K562 (cell line): ENCODE results near the gene TTC33. TPM values are rescaled to one million over a fixed set of nuclear protein-coding genes. Genes with fewer than 3 reads are reported as not detected.

ENCODE experiments used
- ARNT ChIP-seq, 2 experiments: fragments of 450-650 bp; IDR thresholded peaks; 2 replicates each; pipeline ENCODE4 v1.6.1; 2016; ENCODE audit warnings: mild to moderate bottlenecking in 1 of 2
- DACH1 ChIP-seq: fragments of 450-650 bp; IDR thresholded peaks from 2 replicates; pipeline ENCODE4 v1.6.1; 2018; ENCODE audit not compliant: partially characterized antibody
- E2F6 ChIP-seq, 2 experiments: IDR thresholded peaks; 2 replicates each; pipeline ENCODE4 v1.6.1; 2011; ENCODE audit warnings: borderline replicate concordance in 1 of 2, control low read depth in 1 of 2, low read depth in 1 of 2, low read length in 1 of 2, mild to moderate bottlenecking in 1 of 2, mixed read lengths in 1 of 2, moderate library complexity in 1 of 2; ENCODE audit not compliant: insufficient read depth in 1 of 2, insufficient read length in 1 of 2, poor library complexity in 1 of 2, severe bottlenecking in 1 of 2; ENCODE audit errors: extremely low read depth in 1 of 2
- FOXK2 ChIP-seq, 2 experiments: fragments of 450-650 bp; IDR thresholded peaks in 1 of 2; conservative IDR thresholded peaks in 1 of 2; 2 replicates each; pipeline ENCODE4 v1.6.1; 2016; ENCODE audit warnings: low read depth in 2 of 2, mild to moderate bottlenecking in 1 of 2
- MTA2 ChIP-seq: fragments of 450-650 bp; IDR thresholded peaks from 2 replicates; pipeline ENCODE4 v1.6.1; 2016; ENCODE audit warnings: low read depth
- NBN ChIP-seq: fragments of 450-650 bp; IDR thresholded peaks from 2 replicates; pipeline ENCODE4 v1.6.1; 2016; ENCODE audit warnings: low read depth, mild to moderate bottlenecking
- NFXL1 ChIP-seq: fragments of 450-650 bp; formaldehyde crosslinking; IDR thresholded peaks from 2 replicates; pipeline ENCODE4 v1.4.0; 2021; ENCODE audit warnings: mild to moderate bottlenecking
- PHB ChIP-seq: fragments of 250-450 bp; sonication (Bioruptor Pico); IDR thresholded peaks from 2 replicates; pipeline ENCODE4 v1.5.0; 2021
- SMAD3 ChIP-seq: fragments of 450-650 bp; formaldehyde crosslinking; conservative IDR thresholded peaks from 2 replicates; pipeline ENCODE4 v1.4.0; 2020; ENCODE audit warnings: mild to moderate bottlenecking
- SMARCA5 ChIP-seq: fragments of 450-650 bp; IDR thresholded peaks from 2 replicates; pipeline ENCODE4 v1.6.1; 2016
- SOX6 ChIP-seq: fragments of 450-650 bp; IDR thresholded peaks from 2 replicates; pipeline ENCODE4 v1.6.1; 2014; ENCODE audit warnings: mild to moderate bottlenecking
- SRSF9 ChIP-seq: fragments of 200-400 bp; formaldehyde crosslinking; IDR thresholded peaks from 2 replicates; pipeline ENCODE4 v1.6.1; 2017; ENCODE audit warnings: low read depth, low read length, borderline replicate concordance
- TEAD1 ChIP-seq, 2 experiments: fragments of 450-650 bp in 1 of 2; sonication (generic) in 1 of 2; formaldehyde crosslinking; IDR thresholded peaks; 2 replicates each; pipeline versions ENCODE4 v1.4.0 to v1.8.0; 2020 to 2022; ENCODE audit warnings: mild to moderate bottlenecking in 2 of 2, missing genetic modification reagents in 1 of 2
- ZNF165 ChIP-seq: fragments of 250-450 bp; sonication (Bioruptor Pico); IDR thresholded peaks from 2 replicates; pipeline ENCODE4 v1.4.0; 2020; ENCODE audit warnings: borderline replicate concordance
- ZNF444 ChIP-seq: fragments of 250-450 bp; sonication (Bioruptor Pico); IDR thresholded peaks from 2 replicates; pipeline ENCODE4 v1.4.0; 2020; ENCODE audit warnings: mild to moderate bottlenecking, moderate library complexity
- ZNF707 ChIP-seq: fragments of 250-450 bp; sonication (Bioruptor Pico); conservative IDR thresholded peaks from 2 replicates; pipeline ENCODE4 v1.8.0; 2022; ENCODE audit warnings: inconsistent platforms, mild to moderate bottlenecking, moderate library complexity
- ZNF830 ChIP-seq: fragments of 250-450 bp; sonication (Bioruptor Pico); IDR thresholded peaks from 2 replicates; pipeline ENCODE4 v1.5.0; 2021; ENCODE audit warnings: mild to moderate bottlenecking
- polyA plus RNA-seq, 8 experiments: library from polyadenylated mRNA; depleted of rRNA in 4 of 8; stranded (reverse) in 5 of 8; unstranded in 3 of 8; fragments of >200 nt; fragmentation: Nextera tagmentation in 2 of 8; fragmentation: Illumina TruSeq in 1 of 8; extraction: Ambion mirVana in 2 of 8; extraction: Trizol in 1 of 8; gene quantifications; 2 replicates each; pipeline versions ENCODE4 v1.2.1 to v1.2.3, GENCODE V29; 2011 to 2014; ENCODE audit warnings: inconsistent platforms in 1 of 8, missing spikeins in 1 of 8
- total RNA-seq, 7 experiments: library from RNA; depleted of rRNA in 6 of 7; stranded (reverse); fragments of >200 nt in 6 of 7; fragmentation: Illumina TruSeq in 2 of 7; extraction: Trizol in 2 of 7; gene quantifications; 2 replicates each; pipeline versions ENCODE4 v1.2.1 to v1.2.3, GENCODE V29; 2011 to 2021; ENCODE audit warnings: low replicate concordance in 1 of 7
- TF ChIP-seq, protein P1 (sequence below): fragments of 150-350 bp; conservative IDR thresholded peaks from 2 replicates; pipeline ENCODE4 v1.6.1; 2014; ENCODE audit warnings: low read length
- TF ChIP-seq, protein P2 (sequence below): fragments of 250-450 bp; sonication (Bioruptor Pico); IDR thresholded peaks from 2 replicates; pipeline ENCODE4 v1.4.0; 2020
- TF ChIP-seq, protein P3 (sequence below): fragments of 250-450 bp; sonication (Bioruptor Pico); IDR thresholded peaks from 2 replicates; pipeline ENCODE4 v1.4.0; 2020

Gene TTC33
- total and polyA plus RNA-seq, 9 of the 15 experiments (the other 6 are each of a cell fraction or from before 2014, with no cell fraction given): 11.5 to 24.9 (median 21.1) TPM

- TF ChIP-seq TEAD1 (CRISPR knock-in tag; IDR thresholded peaks at IDR 0.05): no peak
- 0 out of 2 replicates have a peak, but pooled peaks have one; percentile 58 for TF ChIP-seq SMAD3 (CRISPR knock-in tag)
- TF ChIP-seq DACH1: no peak
- no peak for TF ChIP-seq NFXL1
- TF ChIP-seq SRSF9: no peak
- no peak for TF ChIP-seq ZNF444 (CRISPR knock-in tag)
- no peak for TF ChIP-seq MTA2
- TF ChIP-seq, protein P1, sequence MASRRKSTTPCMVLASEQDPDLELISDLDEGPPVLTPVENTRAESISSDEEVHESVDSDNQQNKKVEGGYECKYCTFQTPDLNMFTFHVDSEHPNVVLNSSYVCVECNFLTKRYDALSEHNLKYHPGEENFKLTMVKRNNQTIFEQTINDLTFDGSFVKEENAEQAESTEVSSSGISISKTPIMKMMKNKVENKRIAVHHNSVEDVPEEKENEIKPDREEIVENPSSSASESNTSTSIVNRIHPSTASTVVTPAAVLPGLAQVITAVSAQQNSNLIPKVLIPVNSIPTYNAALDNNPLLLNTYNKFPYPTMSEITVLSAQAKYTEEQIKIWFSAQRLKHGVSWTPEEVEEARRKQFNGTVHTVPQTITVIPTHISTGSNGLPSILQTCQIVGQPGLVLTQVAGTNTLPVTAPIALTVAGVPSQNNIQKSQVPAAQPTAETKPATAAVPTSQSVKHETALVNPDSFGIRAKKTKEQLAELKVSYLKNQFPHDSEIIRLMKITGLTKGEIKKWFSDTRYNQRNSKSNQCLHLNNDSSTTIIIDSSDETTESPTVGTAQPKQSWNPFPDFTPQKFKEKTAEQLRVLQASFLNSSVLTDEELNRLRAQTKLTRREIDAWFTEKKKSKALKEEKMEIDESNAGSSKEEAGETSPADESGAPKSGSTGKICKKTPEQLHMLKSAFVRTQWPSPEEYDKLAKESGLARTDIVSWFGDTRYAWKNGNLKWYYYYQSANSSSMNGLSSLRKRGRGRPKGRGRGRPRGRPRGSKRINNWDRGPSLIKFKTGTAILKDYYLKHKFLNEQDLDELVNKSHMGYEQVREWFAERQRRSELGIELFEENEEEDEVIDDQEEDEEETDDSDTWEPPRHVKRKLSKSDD: no peak
- TF ChIP-seq PHB: no peak
- peak in 1 of 2 experiments; percentile 65; a peak in 2 of 4 replicates for TF ChIP-seq ARNT (IDR thresholded peaks at IDR 0.05)
- no peak for TF ChIP-seq SOX6
- TF ChIP-seq ZNF707: no peak
- TF ChIP-seq, protein P2, sequence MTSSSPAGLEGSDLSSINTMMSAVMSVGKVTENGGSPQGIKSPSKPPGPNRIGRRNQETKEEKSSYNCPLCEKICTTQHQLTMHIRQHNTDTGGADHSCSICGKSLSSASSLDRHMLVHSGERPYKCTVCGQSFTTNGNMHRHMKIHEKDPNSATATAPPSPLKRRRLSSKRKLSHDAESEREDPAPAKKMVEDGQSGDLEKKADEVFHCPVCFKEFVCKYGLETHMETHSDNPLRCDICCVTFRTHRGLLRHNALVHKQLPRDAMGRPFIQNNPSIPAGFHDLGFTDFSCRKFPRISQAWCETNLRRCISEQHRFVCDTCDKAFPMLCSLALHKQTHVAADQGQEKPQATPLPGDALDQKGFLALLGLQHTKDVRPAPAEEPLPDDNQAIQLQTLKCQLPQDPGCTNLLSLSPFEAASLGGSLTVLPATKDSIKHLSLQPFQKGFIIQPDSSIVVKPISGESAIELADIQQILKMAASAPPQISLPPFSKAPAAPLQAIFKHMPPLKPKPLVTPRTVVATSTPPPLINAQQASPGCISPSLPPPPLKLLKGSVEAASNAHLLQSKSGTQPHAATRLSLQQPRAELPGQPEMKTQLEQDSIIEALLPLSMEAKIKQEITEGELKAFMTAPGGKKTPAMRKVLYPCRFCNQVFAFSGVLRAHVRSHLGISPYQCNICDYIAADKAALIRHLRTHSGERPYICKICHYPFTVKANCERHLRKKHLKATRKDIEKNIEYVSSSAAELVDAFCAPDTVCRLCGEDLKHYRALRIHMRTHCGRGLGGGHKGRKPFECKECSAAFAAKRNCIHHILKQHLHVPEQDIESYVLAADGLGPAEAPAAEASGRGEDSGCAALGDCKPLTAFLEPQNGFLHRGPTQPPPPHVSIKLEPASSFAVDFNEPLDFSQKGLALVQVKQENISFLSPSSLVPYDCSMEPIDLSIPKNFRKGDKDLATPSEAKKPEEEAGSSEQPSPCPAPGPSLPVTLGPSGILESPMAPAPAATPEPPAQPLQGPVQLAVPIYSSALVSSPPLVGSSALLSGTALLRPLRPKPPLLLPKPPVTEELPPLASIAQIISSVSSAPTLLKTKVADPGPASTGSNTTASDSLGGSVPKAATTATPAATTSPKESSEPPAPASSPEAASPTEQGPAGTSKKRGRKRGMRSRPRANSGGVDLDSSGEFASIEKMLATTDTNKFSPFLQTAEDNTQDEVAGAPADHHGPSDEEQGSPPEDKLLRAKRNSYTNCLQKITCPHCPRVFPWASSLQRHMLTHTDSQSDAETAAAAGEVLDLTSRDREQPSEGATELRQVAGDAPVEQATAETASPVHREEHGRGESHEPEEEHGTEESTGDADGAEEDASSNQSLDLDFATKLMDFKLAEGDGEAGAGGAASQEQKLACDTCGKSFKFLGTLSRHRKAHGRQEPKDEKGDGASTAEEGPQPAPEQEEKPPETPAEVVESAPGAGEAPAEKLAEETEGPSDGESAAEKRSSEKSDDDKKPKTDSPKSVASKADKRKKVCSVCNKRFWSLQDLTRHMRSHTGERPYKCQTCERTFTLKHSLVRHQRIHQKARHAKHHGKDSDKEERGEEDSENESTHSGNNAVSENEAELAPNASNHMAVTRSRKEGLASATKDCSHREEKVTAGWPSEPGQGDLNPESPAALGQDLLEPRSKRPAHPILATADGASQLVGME (CRISPR knock-in tag): peak; percentile 28; the same call in 1 of the 2 replicates
- TF ChIP-seq SMARCA5: no peak
- TF ChIP-seq, protein P3, sequence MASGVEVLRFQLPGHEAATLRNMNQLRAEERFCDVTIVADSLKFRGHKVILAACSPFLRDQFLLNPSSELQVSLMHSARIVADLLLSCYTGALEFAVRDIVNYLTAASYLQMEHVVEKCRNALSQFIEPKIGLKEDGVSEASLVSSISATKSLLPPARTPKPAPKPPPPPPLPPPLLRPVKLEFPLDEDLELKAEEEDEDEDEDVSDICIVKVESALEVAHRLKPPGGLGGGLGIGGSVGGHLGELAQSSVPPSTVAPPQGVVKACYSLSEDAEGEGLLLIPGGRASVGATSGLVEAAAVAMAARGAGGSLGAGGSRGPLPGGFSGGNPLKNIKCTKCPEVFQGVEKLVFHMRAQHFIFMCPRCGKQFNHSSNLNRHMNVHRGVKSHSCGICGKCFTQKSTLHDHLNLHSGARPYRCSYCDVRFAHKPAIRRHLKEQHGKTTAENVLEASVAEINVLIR: 0 out of 2 replicates have a peak, but pooled peaks have one; percentile 14
- TF ChIP-seq NBN: 0 out of 2 replicates have a peak, but pooled peaks have one; percentile 22
- TF ChIP-seq E2F6 (IDR thresholded peaks at IDR 0.05; ENCODE audit: borderline replicate concordance in 1 of 2, extremely low read depth in 1 of 2, insufficient read depth in 1 of 2, insufficient read length in 1 of 2, low read depth in 1 of 2, low read length in 1 of 2, poor library complexity in 1 of 2, severe bottlenecking in 1 of 2): peak in 1 of 2 experiments; percentile 3
- no peak for TF ChIP-seq ZNF830 (CRISPR knock-in tag)
- 0 out of 2 replicates have a peak, but pooled peaks have one; percentile 57 for TF ChIP-seq ZNF165 (CRISPR knock-in tag)
- peak in 1 of 2 experiments; percentile 3; a peak in 2 of 4 replicates for TF ChIP-seq FOXK2 (conservative IDR thresholded peaks at IDR 0.05 in 1 of 2, IDR thresholded peaks at IDR 0.05 in 1 of 2; ENCODE audit: low read depth in 2 of 2)
Measured at GRCh38 chr5:40755093-40755406, 711 bp downstream of the TTC33 start (continued).
